K562 (cell line): Measurements from ENCODE around the gene PRKCE. TPM values are rescaled to one million over a fixed set of nuclear protein-coding genes. Genes with fewer than 3 reads are reported as not detected.
A peak's percentile ranks its signal among the peaks of the same experiment; 100 is the strongest.

Experiments
- BHLHE40 ChIP-seq: IDR thresholded peaks from 2 replicates; pipeline ENCODE4 v1.6.1; 2011; ENCODE audit warnings: low read length, improper control_type of control experiment
- CEBPB ChIP-seq: fragments of 450-650 bp; IDR thresholded peaks from 2 replicates; pipeline ENCODE4 v1.6.1; 2016; ENCODE audit warnings: missing genetic modification characterization, missing compliant biosample characterization
- NCOA1 ChIP-seq: fragments of 450-650 bp; IDR thresholded peaks from 2 replicates; pipeline ENCODE4 v1.6.1; 2016; ENCODE audit warnings: low read depth
- NR2C1 ChIP-seq, 2 experiments: fragments of 450-650 bp; IDR thresholded peaks; 2 replicates each; pipeline ENCODE4 v1.6.1; 2017; ENCODE audit warnings: mild to moderate bottlenecking in 2 of 2, antibody characterized with exemption in 1 of 2, inconsistent platforms in 1 of 2, missing compliant biosample characterization in 1 of 2, missing genetic modification characterization in 1 of 2
- PHB ChIP-seq: fragments of 250-450 bp; sonication (Bioruptor Pico); IDR thresholded peaks from 2 replicates; pipeline ENCODE4 v1.5.0; 2021
- PTTG1 ChIP-seq: fragments of 450-650 bp; IDR thresholded peaks from 2 replicates; pipeline ENCODE4 v1.6.1; 2016; ENCODE audit warnings: low read depth, mild to moderate bottlenecking, missing genetic modification characterization, missing compliant biosample characterization
- SMARCC2 ChIP-seq: fragments of 450-650 bp; IDR thresholded peaks from 2 replicates; pipeline ENCODE4 v1.6.1; 2017; ENCODE audit warnings: antibody characterized with exemption, moderate library complexity, mild to moderate bottlenecking, low read depth
- SREBF2 ChIP-seq: sonication (generic); formaldehyde crosslinking; IDR thresholded peaks from 2 replicates; pipeline ENCODE4 v1.4.0; 2020; ENCODE audit warnings: mild to moderate bottlenecking, missing genetic modification reagents
- TAF15 ChIP-seq: fragments of 200-400 bp; formaldehyde crosslinking; IDR thresholded peaks from 2 replicates; pipeline ENCODE4 v1.6.1; 2017; ENCODE audit warnings: mild to moderate bottlenecking, low read depth, low read length, moderate library complexity
- TEAD4 ChIP-seq, 2 experiments: sonication (generic) in 1 of 2; formaldehyde crosslinking in 1 of 2; IDR thresholded peaks; 2 replicates each; pipeline versions ENCODE4 v1.6.1 to v1.8.0; 2012 to 2022; ENCODE audit warnings: borderline replicate concordance in 1 of 2, inconsistent platforms in 1 of 2, low read length in 1 of 2, mild to moderate bottlenecking in 1 of 2, missing genetic modification reagents in 1 of 2
- U2AF1 ChIP-seq: fragments of 200-400 bp; formaldehyde crosslinking; optimal IDR thresholded peaks from 2 replicates; pipeline ENCODE3; 2017; ENCODE audit warnings: mild to moderate bottlenecking, low read depth, low read length, moderate library complexity
- ZNF436 ChIP-seq: fragments of 250-450, 450-650 bp; sonication (Bioruptor Pico); formaldehyde crosslinking; IDR thresholded peaks from 2 replicates; pipeline ENCODE4 v1.7.0; 2020; ENCODE audit warnings: mild to moderate bottlenecking
- ZNF583 ChIP-seq: fragments of 250-450 bp; sonication (Bioruptor Pico); IDR thresholded peaks from 2 replicates; pipeline ENCODE4 v1.4.0; 2020
- ZNF764 ChIP-seq: fragments of 250-450 bp; sonication (Bioruptor Pico); IDR thresholded peaks from 2 replicates; pipeline ENCODE4 v1.4.0; 2020; ENCODE audit warnings: low read depth, mild to moderate bottlenecking, moderate library complexity
- ZNF77 ChIP-seq: fragments of 250-450 bp; sonication (Bioruptor Pico); IDR thresholded peaks from 2 replicates; pipeline ENCODE4 v1.5.0; 2020
- polyA plus RNA-seq, 8 experiments: library from polyadenylated mRNA; depleted of rRNA in 4 of 8; stranded (reverse) in 5 of 8; unstranded in 3 of 8; fragments of >200 nt; fragmentation: Nextera tagmentation in 2 of 8; fragmentation: Illumina TruSeq in 1 of 8; extraction: Ambion mirVana in 2 of 8; extraction: Trizol in 1 of 8; gene quantifications; 2 replicates each; pipeline versions ENCODE4 v1.2.1 to v1.2.3, GENCODE V29; 2011 to 2014; ENCODE audit warnings: inconsistent platforms in 1 of 8, missing spikeins in 1 of 8
- total RNA-seq, 7 experiments: library from RNA; depleted of rRNA in 6 of 7; stranded (reverse); fragments of >200 nt in 6 of 7; fragmentation: Illumina TruSeq in 2 of 7; extraction: Trizol in 2 of 7; gene quantifications; 2 replicates each; pipeline versions ENCODE4 v1.2.1 to v1.2.3, GENCODE V29; 2011 to 2021; ENCODE audit warnings: low replicate concordance in 1 of 7
- TF ChIP-seq, protein P1 (sequence below): fragments of 450-650 bp; IDR thresholded peaks from 2 replicates; pipeline ENCODE4 v1.6.1; 2016; ENCODE audit warnings: low read depth
- TF ChIP-seq, protein P2 (sequence below): fragments of 450-650 bp; IDR thresholded peaks from 2 replicates; pipeline ENCODE4 v1.6.1; 2016
- TF ChIP-seq, protein P3 (sequence below): fragments of 250-450 bp; sonication (Bioruptor Pico); IDR thresholded peaks from 2 replicates; pipeline ENCODE4 v1.8.0; 2022; ENCODE audit warnings: moderate library complexity, mild to moderate bottlenecking, inconsistent platforms
- TF ChIP-seq, protein P4 (sequence below): IDR thresholded peaks from 2 replicates; pipeline ENCODE4 v1.6.1; 2014; ENCODE audit warnings: antibody characterized with exemption

The PRKCE gene
- total and polyA plus RNA-seq, 9 of the 15 experiments (the other 6 are each of a cell fraction or from before 2014, with no cell fraction given), result 0.06 to 1.0 (median 0.22) TPM; not detected in 1

DNA sequence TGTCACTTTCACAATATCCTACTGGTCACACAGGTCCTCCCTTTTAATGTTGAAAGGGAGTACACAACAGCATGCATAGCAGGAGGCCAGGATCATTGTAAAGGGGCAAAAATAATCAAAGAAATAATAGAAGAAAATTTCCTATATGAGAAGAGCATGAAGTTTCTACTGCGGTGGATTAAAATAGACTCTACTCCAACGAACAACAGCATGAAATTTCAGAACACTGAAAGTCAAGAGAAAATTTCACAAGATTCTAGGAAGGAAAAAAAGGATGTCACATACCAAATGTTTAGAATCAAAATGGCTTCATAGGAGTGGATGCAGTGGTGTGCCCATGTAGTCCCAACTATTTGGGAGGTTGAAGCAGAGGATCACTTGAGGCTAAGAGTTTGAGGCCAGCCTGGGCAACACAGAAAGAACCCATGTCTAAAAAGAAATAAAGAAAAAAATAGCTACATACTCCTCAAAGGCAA, 573.7 kb downstream of the PRKCE start (continued):
- TF ChIP-seq, protein P1, sequence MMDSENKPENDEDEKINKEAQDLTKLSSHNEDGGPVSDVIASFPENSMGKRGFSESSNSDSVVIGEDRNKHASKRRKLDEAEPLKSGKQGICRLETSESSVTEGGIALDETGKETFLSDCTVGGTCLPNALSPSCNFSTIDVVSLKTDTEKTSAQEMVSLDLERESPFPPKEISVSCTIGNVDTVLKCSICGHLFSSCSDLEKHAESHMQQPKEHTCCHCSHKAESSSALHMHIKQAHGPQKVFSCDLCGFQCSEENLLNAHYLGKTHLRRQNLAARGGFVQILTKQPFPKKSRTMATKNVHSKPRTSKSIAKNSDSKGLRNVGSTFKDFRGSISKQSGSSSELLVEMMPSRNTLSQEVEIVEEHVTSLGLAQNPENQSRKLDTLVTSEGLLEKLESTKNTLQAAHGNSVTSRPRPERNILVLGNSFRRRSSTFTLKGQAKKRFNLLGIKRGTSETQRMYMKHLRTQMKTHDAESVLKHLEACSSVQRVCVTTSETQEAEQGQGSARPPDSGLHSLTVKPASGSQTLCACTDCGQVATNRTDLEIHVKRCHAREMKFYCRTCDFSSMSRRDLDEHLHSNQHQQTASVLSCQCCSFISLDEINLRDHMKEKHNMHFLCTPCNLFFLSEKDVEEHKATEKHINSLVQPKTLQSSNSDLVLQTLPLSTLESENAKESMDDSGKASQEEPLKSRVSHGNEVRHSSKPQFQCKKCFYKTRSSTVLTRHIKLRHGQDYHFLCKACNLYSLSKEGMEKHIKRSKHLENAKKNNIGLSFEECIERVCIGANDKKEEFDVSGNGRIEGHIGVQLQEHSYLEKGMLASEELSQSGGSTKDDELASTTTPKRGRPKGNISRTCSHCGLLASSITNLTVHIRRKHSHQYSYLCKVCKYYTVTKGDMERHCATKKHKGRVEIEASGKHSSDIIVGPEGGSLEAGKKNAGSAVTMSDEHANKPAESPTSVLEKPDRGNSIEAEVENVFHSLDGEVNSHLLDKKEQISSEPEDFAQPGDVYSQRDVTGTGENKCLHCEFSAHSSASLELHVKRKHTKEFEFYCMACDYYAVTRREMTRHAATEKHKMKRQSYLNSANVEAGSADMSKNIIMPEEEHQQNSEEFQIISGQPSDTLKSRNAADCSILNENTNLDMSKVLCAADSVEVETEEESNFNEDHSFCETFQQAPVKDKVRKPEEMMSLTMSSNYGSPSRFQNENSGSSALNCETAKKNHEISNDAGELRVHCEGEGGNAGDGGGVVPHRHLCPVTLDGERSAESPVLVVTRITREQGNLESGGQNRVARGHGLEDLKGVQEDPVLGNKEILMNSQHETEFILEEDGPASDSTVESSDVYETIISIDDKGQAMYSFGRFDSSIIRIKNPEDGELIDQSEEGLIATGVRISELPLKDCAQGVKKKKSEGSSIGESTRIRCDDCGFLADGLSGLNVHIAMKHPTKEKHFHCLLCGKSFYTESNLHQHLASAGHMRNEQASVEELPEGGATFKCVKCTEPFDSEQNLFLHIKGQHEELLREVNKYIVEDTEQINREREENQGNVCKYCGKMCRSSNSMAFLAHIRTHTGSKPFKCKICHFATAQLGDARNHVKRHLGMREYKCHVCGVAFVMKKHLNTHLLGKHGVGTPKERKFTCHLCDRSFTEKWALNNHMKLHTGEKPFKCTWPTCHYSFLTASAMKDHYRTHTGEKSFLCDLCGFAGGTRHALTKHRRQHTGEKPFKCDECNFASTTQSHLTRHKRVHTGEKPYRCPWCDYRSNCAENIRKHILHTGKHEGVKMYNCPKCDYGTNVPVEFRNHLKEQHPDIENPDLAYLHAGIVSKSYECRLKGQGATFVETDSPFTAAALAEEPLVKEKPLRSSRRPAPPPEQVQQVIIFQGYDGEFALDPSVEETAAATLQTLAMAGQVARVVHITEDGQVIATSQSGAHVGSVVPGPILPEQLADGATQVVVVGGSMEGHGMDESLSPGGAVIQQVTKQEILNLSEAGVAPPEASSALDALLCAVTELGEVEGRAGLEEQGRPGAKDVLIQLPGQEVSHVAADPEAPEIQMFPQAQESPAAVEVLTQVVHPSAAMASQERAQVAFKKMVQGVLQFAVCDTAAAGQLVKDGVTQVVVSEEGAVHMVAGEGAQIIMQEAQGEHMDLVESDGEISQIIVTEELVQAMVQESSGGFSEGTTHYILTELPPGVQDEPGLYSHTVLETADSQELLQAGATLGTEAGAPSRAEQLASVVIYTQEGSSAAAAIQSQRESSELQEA, result no peak
- TF ChIP-seq SREBF2 (CRISPR knock-in tag) (no peak), ZNF77 (CRISPR knock-in tag) (no peak), NCOA1 (no peak), ZNF436 (CRISPR knock-in tag) (no peak), ZNF764 (CRISPR knock-in tag) (no peak), NR2C1 (IDR thresholded peaks at IDR 0.05) (no peak; the same call in 1 of the 2 replicates), NR2C1 (tag; IDR thresholded peaks at IDR 0.05) (no peak), BHLHE40 (no peak), ZNF583 (no peak; the same call in 1 of the 2 replicates), TEAD4 (IDR thresholded peaks at IDR 0.05; ENCODE audit: low read length) (peak; percentile 3; the same call in 1 of the 2 replicates), TEAD4 (CRISPR knock-in tag; IDR thresholded peaks at IDR 0.05; ENCODE audit: borderline replicate concordance) (no peak), PHB (CRISPR knock-in tag) (no peak), SMARCC2 (no peak), PTTG1 (no peak), CEBPB (0 out of 2 replicates have a peak, but pooled peaks have one; percentile 20), U2AF1 (no peak), TAF15 (no peak)
- TF ChIP-seq, protein P2, sequence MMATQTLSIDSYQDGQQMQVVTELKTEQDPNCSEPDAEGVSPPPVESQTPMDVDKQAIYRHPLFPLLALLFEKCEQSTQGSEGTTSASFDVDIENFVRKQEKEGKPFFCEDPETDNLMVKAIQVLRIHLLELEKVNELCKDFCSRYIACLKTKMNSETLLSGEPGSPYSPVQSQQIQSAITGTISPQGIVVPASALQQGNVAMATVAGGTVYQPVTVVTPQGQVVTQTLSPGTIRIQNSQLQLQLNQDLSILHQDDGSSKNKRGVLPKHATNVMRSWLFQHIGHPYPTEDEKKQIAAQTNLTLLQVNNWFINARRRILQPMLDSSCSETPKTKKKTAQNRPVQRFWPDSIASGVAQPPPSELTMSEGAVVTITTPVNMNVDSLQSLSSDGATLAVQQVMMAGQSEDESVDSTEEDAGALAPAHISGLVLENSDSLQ, result 0 out of 2 replicates have a peak, but pooled peaks have one; percentile 3
- TF ChIP-seq, protein P3, sequence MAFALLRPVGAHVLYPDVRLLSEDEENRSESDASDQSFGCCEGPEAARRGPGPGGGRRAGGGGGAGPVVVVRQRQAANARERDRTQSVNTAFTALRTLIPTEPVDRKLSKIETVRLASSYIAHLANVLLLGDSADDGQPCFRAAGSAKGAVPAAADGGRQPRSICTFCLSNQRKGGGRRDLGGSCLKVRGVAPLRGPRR (CRISPR knock-in tag), result no peak
- TF ChIP-seq, protein P4, sequence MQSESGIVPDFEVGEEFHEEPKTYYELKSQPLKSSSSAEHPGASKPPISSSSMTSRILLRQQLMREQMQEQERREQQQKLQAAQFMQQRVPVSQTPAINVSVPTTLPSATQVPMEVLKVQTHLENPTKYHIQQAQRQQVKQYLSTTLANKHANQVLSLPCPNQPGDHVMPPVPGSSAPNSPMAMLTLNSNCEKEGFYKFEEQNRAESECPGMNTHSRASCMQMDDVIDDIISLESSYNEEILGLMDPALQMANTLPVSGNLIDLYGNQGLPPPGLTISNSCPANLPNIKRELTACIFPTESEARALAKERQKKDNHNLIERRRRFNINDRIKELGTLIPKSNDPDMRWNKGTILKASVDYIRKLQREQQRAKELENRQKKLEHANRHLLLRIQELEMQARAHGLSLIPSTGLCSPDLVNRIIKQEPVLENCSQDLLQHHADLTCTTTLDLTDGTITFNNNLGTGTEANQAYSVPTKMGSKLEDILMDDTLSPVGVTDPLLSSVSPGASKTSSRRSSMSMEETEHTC, result no peak
